Peyer's patch (tissue), 4 donors: ENCODE data around the gene DMD. TPM values are rescaled to one million over a fixed set of nuclear protein-coding genes. Genes with fewer than 3 reads are reported as not detected.

ENCODE experiments used
- DNase-seq, 3 donors: peaks; one replicate each; pipeline ENCODE4 v3.0.0-alpha.2; 2017 to 2019
- H3K27ac ChIP-seq, 4 donors: fragments of 200-600 bp; sonication (generic); one replicate each; pipeline ENCODE4 v1.5.1; 2016 to 2019
- H3K27me3 ChIP-seq, 2 donors: fragments of 200-600 bp; sonication (generic); one replicate each; pipeline ENCODE4 v1.5.1; 2019
- H3K36me3 ChIP-seq, 3 donors: fragments of 200-600 bp; sonication (generic); one replicate each; pipeline ENCODE4 v1.5.1; 2016 to 2019
- H3K4me1 ChIP-seq, 4 donors: fragments of 200-600 bp; sonication (generic); one replicate each; pipeline ENCODE4 v1.5.1; 2016 to 2019
- H3K4me3 ChIP-seq, 4 donors: fragments of 200-600 bp; sonication (generic); 1 replicate in 3 of 4; 2 replicates in 1 of 4; pipeline ENCODE4 v1.5.1; 2016 to 2019; ENCODE audit warnings: mild to moderate bottlenecking in 1 of 4
- H3K9me3 ChIP-seq, 4 donors: fragments of 200-600 bp; sonication (generic); one replicate each; pipeline ENCODE4 v1.5.1; 2016 to 2019; ENCODE audit warnings: mild to moderate bottlenecking in 1 of 4
- CTCF ChIP-seq, 6 experiments: fragments of 450-650 bp in 4 of 6; fragments of 200-600 bp in 2 of 6; sonication (generic) in 1 of 6; IDR thresholded peaks; one replicate each; pipeline ENCODE4 v1.5.1; 2017 to 2019; ENCODE audit warnings: antibody characterized with exemption in 6 of 6, mild to moderate bottlenecking in 3 of 6, moderate library complexity in 1 of 6
- POLR2A ChIP-seq, 2 donors: fragments of 450-650 bp; IDR thresholded peaks; one replicate each; pipeline ENCODE4 v1.5.1; 2017; ENCODE audit warnings: antibody characterized with exemption in 2 of 2, mild to moderate bottlenecking in 2 of 2, moderate library complexity in 2 of 2
- total RNA-seq, 4 donors: library from RNA; depleted of rRNA; stranded (reverse); fragments of >200 nt; gene quantifications; one replicate each; pipeline ENCODE4 v1.1.0, GENCODE V29; 2016

The DMD gene
- total RNA-seq, 4 donors from 2014 or later: 15.8 to 109 (median 19.1) TPM

- Histone ChIP-seq H3K36me3 (no peaks in the 10 kb centered on the region), H3K9me3 (no peaks in the 10 kb centered on the region), H3K4me1 (no peaks in the 10 kb centered on the region), H3K27ac (no peak overlapping the region), H3K27me3 (no peaks in the 10 kb centered on the region), H3K4me3 (no peak overlapping the region)
- no peak for TF ChIP-seq POLR2A (IDR thresholded peaks at IDR 0.05)
- TF ChIP-seq CTCF (IDR thresholded peaks at IDR 0.05): no peak
- DNase-seq: no peak
These were observed 1400.2 kb downstream of the DMD start for GRCh38 chrX:31811106-31811505.

- H3K36me3 ChIP-seq: no peaks in the 10 kb centered on the region
- DNase-seq: no peak
- TF ChIP-seq CTCF (IDR thresholded peaks at IDR 0.05) (no peak), POLR2A (IDR thresholded peaks at IDR 0.05) (no peak)
These were observed 1403.0 kb downstream of the DMD start for GRCh38 chrX:31808357-31808756.

GRCh38 chrX:31807165-31807564 lies 1404.2 kb downstream of the DMD start:
- Histone ChIP-seq H3K4me3 (no peak overlapping the region), H3K36me3 (no peaks in the 10 kb centered on the region), H3K9me3 (no peaks in the 10 kb centered on the region), H3K27ac (no peak overlapping the region), H3K27me3 (no peaks in the 10 kb centered on the region), H3K4me1 (no peaks in the 10 kb centered on the region)
- no peak for DNase-seq
- TF ChIP-seq POLR2A (IDR thresholded peaks at IDR 0.05) (no peak), CTCF (IDR thresholded peaks at IDR 0.05) (no peak)

More at GRCh38 chrX:31808357-31808756, 1403.0 kb downstream of the DMD start:
- Histone ChIP-seq H3K27me3 (no peaks in the 10 kb centered on the region), H3K27ac (no peak overlapping the region), H3K9me3 (no peaks in the 10 kb centered on the region), H3K4me3 (no peak overlapping the region), H3K4me1 (no peaks in the 10 kb centered on the region)

GRCh38 chrX:31805781-31806180 lies 1405.6 kb downstream of the DMD start:
- Histone ChIP-seq H3K27ac (no peak overlapping the region), H3K36me3 (no peaks in the 10 kb centered on the region), H3K4me1 (no peaks in the 10 kb centered on the region), H3K27me3 (no peaks in the 10 kb centered on the region), H3K4me3 (no peak overlapping the region), H3K9me3 (no peaks in the 10 kb centered on the region)
- TF ChIP-seq POLR2A (IDR thresholded peaks at IDR 0.05) (no peak), CTCF (IDR thresholded peaks at IDR 0.05) (no peak)
- DNase-seq: no peak

- Histone ChIP-seq H3K27ac (no peak overlapping the region), H3K4me3 (no peak overlapping the region), H3K36me3 (no peaks in the 10 kb centered on the region), H3K4me1 (no peaks in the 10 kb centered on the region), H3K27me3 (no peaks in the 10 kb centered on the region), H3K9me3 (no peaks in the 10 kb centered on the region)
- no peak for DNase-seq
- no peak for TF ChIP-seq POLR2A (IDR thresholded peaks at IDR 0.05)
- no peak for TF ChIP-seq CTCF (IDR thresholded peaks at IDR 0.05)
These were observed 1411.1 kb downstream of the DMD start for GRCh38 chrX:31800219-31800618.

GRCh38 chrX:31796624-31797023 lies 1414.7 kb downstream of the DMD start:
- TF ChIP-seq CTCF (IDR thresholded peaks at IDR 0.05) (no peak), POLR2A (IDR thresholded peaks at IDR 0.05) (no peak)
- Histone ChIP-seq H3K4me1 (no peaks in the 10 kb centered on the region), H3K27ac (no peak overlapping the region), H3K9me3 (no peaks in the 10 kb centered on the region), H3K27me3 (no peaks in the 10 kb centered on the region), H3K4me3 (no peak overlapping the region), H3K36me3 (no peaks in the 10 kb centered on the region)
- no peak for DNase-seq
